GM19395 (cell line): ENCODE results near the gene CCDC192.
"Not testable (repeated sequence)": the region's sequence is repeated elsewhere in the genome, so short reads cannot be mapped to it uniquely, and the experiment has no call there.

ENCODE experiments used
- ATAC-seq: cut with Tn5 transposase; IDR thresholded peaks from one replicate; pipeline ENCODE4 v1.9.1; 2021; ENCODE audit warnings: mild to moderate bottlenecking, moderate library complexity; ENCODE audit not compliant: unreplicated experiment

Gene CCDC192

GRCh38 chr5:127702926-127703561 lies at the start of gene CCDC192:
Gene CCDC192 (plus strand): TSS chr5:127703391. CDS start chr5:127703446, 55 bp downstream.
- no peak for ATAC-seq

- ATAC-seq, result no peak
Measured at GRCh38 chr5:127656825-127657224, 46.4 kb upstream of the CCDC192 start.

- no peak for ATAC-seq
Measured at GRCh38 chr5:127660047-127660733, 43.0 kb upstream of the CCDC192 start.

- no peak for ATAC-seq
Measured at GRCh38 chr5:127664093-127664492, 39.1 kb upstream of the CCDC192 start.

- ATAC-seq, result no peak
Measured at GRCh38 chr5:127665641-127666040, 37.5 kb upstream of the CCDC192 start.

GRCh38 chr5:127666043-127666716 lies 37.0 kb upstream of the CCDC192 start:
- ATAC-seq, result no peak

GRCh38 chr5:127667926-127668325 lies 35.3 kb upstream of the CCDC192 start:
- ATAC-seq, result no peak

- ATAC-seq, result no peak
Measured at GRCh38 chr5:127671218-127671617, 32.0 kb upstream of the CCDC192 start.

GRCh38 chr5:127673117-127673800 lies 29.9 kb upstream of the CCDC192 start:
- ATAC-seq, result no peak

- not testable (repeated sequence) for ATAC-seq
Measured at GRCh38 chr5:127676951-127677350, 26.2 kb upstream of the CCDC192 start.

- ATAC-seq, result not testable (repeated sequence)
Measured at GRCh38 chr5:127679691-127680330, 23.4 kb upstream of the CCDC192 start.

GRCh38 chr5:127680595-127680994 lies 22.6 kb upstream of the CCDC192 start:
- ATAC-seq, result no peak

- ATAC-seq, result no peak
Measured at GRCh38 chr5:127683008-127683407, 20.2 kb upstream of the CCDC192 start.

GRCh38 chr5:127684726-127685467 lies 18.3 kb upstream of the CCDC192 start:
- no peak for ATAC-seq

GRCh38 chr5:127685662-127686061 lies 17.5 kb upstream of the CCDC192 start:
- ATAC-seq, result no peak

GRCh38 chr5:127686424-127686823 lies 16.8 kb upstream of the CCDC192 start:
- no peak for ATAC-seq

- ATAC-seq, result no peak
Measured at GRCh38 chr5:127694518-127695171, 8.5 kb upstream of the CCDC192 start.

GRCh38 chr5:127695346-127695745 lies 7.8 kb upstream of the CCDC192 start:
- ATAC-seq, result no peak

- no peak for ATAC-seq
Measured at GRCh38 chr5:127696683-127697082, 6.5 kb upstream of the CCDC192 start.
